PFSK-1 (cell line): ENCODE data around the gene MOXD1.

Source experiments
- POLR2AphosphoS5 ChIP-seq: IDR thresholded peaks from 2 replicates; pipeline ENCODE4 v1.6.1; 2012; ENCODE audit warnings: low read depth, mild to moderate bottlenecking, control low read depth, low read length, moderate library complexity
- TF ChIP-seq, protein P1 (sequence below), 2 experiments: IDR thresholded peaks; 2 replicates each; pipeline versions ENCODE4 v1.6.1 to v1.8.0; 2011 to 2012; ENCODE audit warnings: low read depth in 2 of 2, low read length in 2 of 2, control low read depth in 1 of 2, inconsistent platforms in 1 of 2, mild to moderate bottlenecking in 1 of 2, moderate library complexity in 1 of 2; ENCODE audit not compliant: insufficient read depth in 1 of 2

DNA sequence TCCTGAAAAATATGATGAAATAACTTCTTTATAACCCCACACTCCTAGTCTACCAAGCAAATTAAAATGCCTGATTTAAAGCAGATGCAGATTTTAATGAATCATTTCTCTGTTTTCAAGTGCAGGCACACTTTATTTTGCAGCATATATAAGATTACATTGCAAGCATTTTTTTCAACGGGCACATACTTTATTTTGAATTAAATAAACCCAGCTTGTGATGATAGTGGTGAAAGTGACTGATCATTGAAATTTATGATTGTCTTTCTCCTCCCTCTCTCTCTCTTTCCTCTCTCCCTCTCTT is 12.2 kb upstream of the MOXD1 start:
- no peak for TF ChIP-seq POLR2AphosphoS5
- TF ChIP-seq, protein P1, sequence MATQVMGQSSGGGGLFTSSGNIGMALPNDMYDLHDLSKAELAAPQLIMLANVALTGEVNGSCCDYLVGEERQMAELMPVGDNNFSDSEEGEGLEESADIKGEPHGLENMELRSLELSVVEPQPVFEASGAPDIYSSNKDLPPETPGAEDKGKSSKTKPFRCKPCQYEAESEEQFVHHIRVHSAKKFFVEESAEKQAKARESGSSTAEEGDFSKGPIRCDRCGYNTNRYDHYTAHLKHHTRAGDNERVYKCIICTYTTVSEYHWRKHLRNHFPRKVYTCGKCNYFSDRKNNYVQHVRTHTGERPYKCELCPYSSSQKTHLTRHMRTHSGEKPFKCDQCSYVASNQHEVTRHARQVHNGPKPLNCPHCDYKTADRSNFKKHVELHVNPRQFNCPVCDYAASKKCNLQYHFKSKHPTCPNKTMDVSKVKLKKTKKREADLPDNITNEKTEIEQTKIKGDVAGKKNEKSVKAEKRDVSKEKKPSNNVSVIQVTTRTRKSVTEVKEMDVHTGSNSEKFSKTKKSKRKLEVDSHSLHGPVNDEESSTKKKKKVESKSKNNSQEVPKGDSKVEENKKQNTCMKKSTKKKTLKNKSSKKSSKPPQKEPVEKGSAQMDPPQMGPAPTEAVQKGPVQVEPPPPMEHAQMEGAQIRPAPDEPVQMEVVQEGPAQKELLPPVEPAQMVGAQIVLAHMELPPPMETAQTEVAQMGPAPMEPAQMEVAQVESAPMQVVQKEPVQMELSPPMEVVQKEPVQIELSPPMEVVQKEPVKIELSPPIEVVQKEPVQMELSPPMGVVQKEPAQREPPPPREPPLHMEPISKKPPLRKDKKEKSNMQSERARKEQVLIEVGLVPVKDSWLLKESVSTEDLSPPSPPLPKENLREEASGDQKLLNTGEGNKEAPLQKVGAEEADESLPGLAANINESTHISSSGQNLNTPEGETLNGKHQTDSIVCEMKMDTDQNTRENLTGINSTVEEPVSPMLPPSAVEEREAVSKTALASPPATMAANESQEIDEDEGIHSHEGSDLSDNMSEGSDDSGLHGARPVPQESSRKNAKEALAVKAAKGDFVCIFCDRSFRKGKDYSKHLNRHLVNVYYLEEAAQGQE (IDR thresholded peaks at IDR 0.05; ENCODE audit: insufficient read depth in 1 of 2, low read depth in 2 of 2, low read length in 2 of 2), result no peak
